H9 (cell line): ENCODE data around the gene PPM1N. TPM values are rescaled to one million over a fixed set of nuclear protein-coding genes. Genes with fewer than 3 reads are reported as not detected.

Source experiments
- DNase-seq: peaks from one replicate; pipeline ENCODE4 v3.0.0-alpha.2; 2017
- H2AFZ ChIP-seq: one replicate; pipeline ENCODE4 v1.6.1; 2013; ENCODE audit warnings: mild to moderate bottlenecking, low read length, control low read depth, moderate library complexity
- H2AK5ac ChIP-seq: 2 replicates; pipeline ENCODE4 v1.6.1; 2013; ENCODE audit warnings: low read length, control low read depth, mixed read lengths; ENCODE audit not compliant: insufficient read length
- H2BK120ac ChIP-seq: one replicate; pipeline ENCODE4 v1.6.1; 2013; ENCODE audit warnings: low read depth, mild to moderate bottlenecking, low read length, control low read depth, inconsistent platforms; ENCODE audit not compliant: poor library complexity, severe bottlenecking
- H2BK12ac ChIP-seq: 2 replicates; pipeline ENCODE4 v1.6.1; 2013; ENCODE audit warnings: low read length, control low read depth, mixed read lengths, low read depth; ENCODE audit not compliant: insufficient read length
- H2BK15ac ChIP-seq: 2 replicates; pipeline ENCODE4 v1.6.1; 2013; ENCODE audit warnings: low read depth, low read length, control low read depth
- H2BK20ac ChIP-seq: one replicate; pipeline ENCODE4 v1.6.1; 2013; ENCODE audit warnings: low read depth, mild to moderate bottlenecking, low read length, control low read depth, inconsistent platforms; ENCODE audit not compliant: poor library complexity, severe bottlenecking
- H2BK5ac ChIP-seq: 2 replicates; pipeline ENCODE4 v1.6.1; 2013; ENCODE audit warnings: low read length, control low read depth, mixed read lengths; ENCODE audit not compliant: insufficient read length
- H3K14ac ChIP-seq: 2 replicates; pipeline ENCODE4 v1.6.1; 2013; ENCODE audit warnings: low read length, control low read depth; ENCODE audit not compliant: insufficient read depth
- H3K18ac ChIP-seq: 2 replicates; pipeline ENCODE4 v1.6.1; 2013; ENCODE audit warnings: low read depth, mild to moderate bottlenecking, mixed read lengths, low read length, control low read depth; ENCODE audit not compliant: insufficient read length
- H3K23ac ChIP-seq: 2 replicates; pipeline ENCODE4 v1.6.1; 2013; ENCODE audit warnings: low read length, control low read depth, mixed read lengths, low read depth; ENCODE audit not compliant: insufficient read length
- H3K23me2 ChIP-seq: 2 replicates; pipeline ENCODE4 v1.6.1; 2013; ENCODE audit warnings: low read depth, mild to moderate bottlenecking, mixed read lengths, low read length, control low read depth; ENCODE audit not compliant: insufficient read length, poor library complexity, severe bottlenecking
- H3K27ac ChIP-seq: 2 replicates; pipeline ENCODE4 v1.5.1; 2013; ENCODE audit warnings: low read length, control low read depth, mixed read lengths, low read depth; ENCODE audit not compliant: insufficient read length
- H3K27me3 ChIP-seq: 2 replicates; pipeline ENCODE4 v1.6.1; 2013; ENCODE audit warnings: low read length, control low read depth, inconsistent platforms; ENCODE audit not compliant: insufficient read depth
- H3K4ac ChIP-seq: 2 replicates; pipeline ENCODE4 v1.6.1; 2013; ENCODE audit warnings: low read depth, mild to moderate bottlenecking, control low read depth, inconsistent platforms, low read length, moderate library complexity
- H3K4me1 ChIP-seq: 2 replicates; pipeline ENCODE4 v1.6.1; 2013; ENCODE audit warnings: low read length, control low read depth, inconsistent platforms; ENCODE audit not compliant: insufficient read depth
- H3K4me2 ChIP-seq: 2 replicates; pipeline ENCODE4 v1.6.1; 2013; ENCODE audit warnings: low read length, control low read depth, mixed read lengths; ENCODE audit not compliant: insufficient read length, insufficient read depth
- H3K56ac ChIP-seq: 2 replicates; pipeline ENCODE4 v1.6.1; 2013; ENCODE audit warnings: low read depth, mild to moderate bottlenecking, mixed read lengths, low read length, control low read depth; ENCODE audit not compliant: insufficient read length
- H3K79me1 ChIP-seq: 2 replicates; pipeline ENCODE4 v1.6.1; 2013; ENCODE audit warnings: low read depth, mild to moderate bottlenecking, moderate library complexity, low read length, control low read depth, inconsistent platforms; ENCODE audit not compliant: insufficient read depth, poor library complexity, severe bottlenecking
- H3K79me2 ChIP-seq: 2 replicates; pipeline ENCODE4 v1.6.1; 2013; ENCODE audit warnings: low read length, control low read depth, inconsistent platforms; ENCODE audit not compliant: insufficient read depth
- H3K9ac ChIP-seq: 2 replicates; pipeline ENCODE4 v1.6.1; 2013; ENCODE audit warnings: low read length, control low read depth, mixed read lengths; ENCODE audit not compliant: insufficient read length; ENCODE audit errors: extremely low read depth
- H3K9me3 ChIP-seq: one replicate; pipeline ENCODE4 v1.6.1; 2013; ENCODE audit warnings: low read depth, low read length, inconsistent platforms; ENCODE audit not compliant: control insufficient read depth
- H3T11ph ChIP-seq: one replicate; pipeline ENCODE4 v1.6.1; 2013; ENCODE audit warnings: mild to moderate bottlenecking, low read length, control low read depth, inconsistent platforms
- H4K20me1 ChIP-seq: one replicate; pipeline ENCODE4 v1.6.1; 2013; ENCODE audit not compliant: control insufficient read depth, insufficient read length, insufficient read depth
- H4K5ac ChIP-seq: 2 replicates; pipeline ENCODE4 v1.6.1; 2013; ENCODE audit warnings: low read depth, mild to moderate bottlenecking, mixed read lengths, low read length, control low read depth; ENCODE audit not compliant: insufficient read length
- H4K8ac ChIP-seq: replicated peaks from 2 replicates; pipeline ENCODE4 v1.6.1; 2013; ENCODE audit warnings: low read length, control low read depth, mixed read lengths, low read depth; ENCODE audit not compliant: insufficient read length
- H4K91ac ChIP-seq: 2 replicates; pipeline ENCODE4 v1.6.1; 2013; ENCODE audit warnings: low read depth, mild to moderate bottlenecking, moderate library complexity, mixed read lengths, low read length, control low read depth; ENCODE audit not compliant: insufficient read length
- H3K27ac Mint-ChIP-seq, 3 experiments: 2 replicates in 2 of 3; 3 replicates in 1 of 3; pipeline ENCODE4 v1.8.0; 2020 to 2021; ENCODE audit warnings: mixed read lengths in 3 of 3, mild to moderate bottlenecking in 1 of 3, moderate library complexity in 1 of 3
- H3K27me3 Mint-ChIP-seq: 2 replicates; pipeline ENCODE4 v1.8.0; 2021; ENCODE audit warnings: low read depth, mild to moderate bottlenecking, moderate library complexity, mixed read lengths
- H3K36me3 Mint-ChIP-seq, 3 experiments: 2 replicates in 2 of 3; 3 replicates in 1 of 3; pipeline ENCODE4 v1.8.0; 2020 to 2021; ENCODE audit warnings: low read depth in 3 of 3, mixed read lengths in 3 of 3; ENCODE audit not compliant: insufficient read depth in 1 of 3
- H3K4me1 Mint-ChIP-seq, 2 experiments: 2 replicates each; pipeline ENCODE4 v1.8.0; 2020; ENCODE audit warnings: mixed read lengths in 2 of 2
- H3K4me3 Mint-ChIP-seq, 2 experiments: 2 replicates in 1 of 2; 3 replicates in 1 of 2; pipeline ENCODE4 v1.8.0; 2020 to 2021; ENCODE audit warnings: mild to moderate bottlenecking in 2 of 2, mixed read lengths in 2 of 2, moderate library complexity in 1 of 2
- H3K9me3 Mint-ChIP-seq, 2 experiments: 2 replicates in 1 of 2; 3 replicates in 1 of 2; pipeline ENCODE4 v1.8.0; 2020; ENCODE audit warnings: mild to moderate bottlenecking in 2 of 2, mixed read lengths in 2 of 2, moderate library complexity in 1 of 2
- CTCF ChIP-seq: fragments of 200-600 bp; sonication (generic); conservative IDR thresholded peaks from 3 replicates; pipeline ENCODE4 v1.8.0; 2021; ENCODE audit warnings: antibody characterized with exemption, mild to moderate bottlenecking
- WGBS: extraction: QIAGEN DNeasy Blood & Tissue Kit; methylation state at CpG from one replicate; pipeline ENCODE4 v1.1.7; 2013; ENCODE audit warnings: missing lambda C conversion rate, low lambda C conversion rate, mixed read lengths; ENCODE audit not compliant: insufficient read length; ENCODE audit errors: extremely low coverage; 5-methylcytosine and 5-hydroxymethylcytosine counted together
- total RNA-seq: library from RNA; stranded (reverse); gene quantifications from 2 replicates; pipeline ENCODE4 v1.2.1, GENCODE V29; 2021

PPM1N gene
- total RNA-seq, 1 experiment from 2014 or later, result 7.7 TPM

- H2BK5ac ChIP-seq, result no peak within 1 kb of the TSS
- H3K4me2 ChIP-seq, result peak within 1 kb of the TSS; percentile 84
- H3K27ac ChIP-seq, result no peak within 1 kb of the TSS
- no peak within 1 kb of the TSS for H3K23ac ChIP-seq
- peak within 1 kb of the TSS; percentile 89 for H3T11ph ChIP-seq
- peak; percentile 93 for DNase-seq
- H3K79me2 ChIP-seq, result no peaks in the 10 kb centered on the region
- peak within 1 kb of the TSS; percentile 45 for H3K9ac ChIP-seq
- H2BK120ac ChIP-seq, result peak within 1 kb of the TSS; percentile 84
- H4K20me1 ChIP-seq, result no peaks in the 10 kb centered on the region
- TF ChIP-seq CTCF, result peak; percentile 30; the same call in 2 of the 3 replicates
- peak within 1 kb of the TSS; percentile 99 for H3K14ac ChIP-seq
- Mint-ChIP-seq H3K4me3 (peak within 1 kb of the TSS; percentile 80 to 92), H3K36me3 (peaks cover 0 to 8% (median 0%) of the 10 kb centered on the region in 3 experiments; a peak in 1 of 7 replicates), H3K4me1 (peaks cover 18 to 46% of the 10 kb centered on the region in 2 experiments), H3K27ac (peak within 1 kb of the TSS; percentile 81 to 98 (median 87); a peak in 5 of 7 replicates), H3K9me3 (no peaks in the 10 kb centered on the region; a peak in 1 of 5 replicates), H3K27me3 (peaks cover 24% of the 10 kb centered on the region)
- peak within 1 kb of the TSS; percentile 27 for H2AFZ ChIP-seq
- WGBS, result no CpG with 5 or more reads among the region's 56 CpGs
- 0 out of 2 replicates have a peak within 1 kb of the TSS, but pooled peaks have one; percentile 42 for H2BK15ac ChIP-seq
- H3K56ac ChIP-seq, result no peak within 1 kb of the TSS
- H2AK5ac ChIP-seq, result no peak within 1 kb of the TSS
- peak within 1 kb of the TSS; percentile 87; the same call in 1 of the 2 replicates for H3K4ac ChIP-seq
- no peak within 1 kb of the TSS for H4K5ac ChIP-seq
- H2BK20ac ChIP-seq, result peak within 1 kb of the TSS; percentile 95
- H2BK12ac ChIP-seq, result peak within 1 kb of the TSS; percentile 93
- no peaks in the 10 kb centered on the region; the same call in 1 of the 2 replicates for H3K27me3 ChIP-seq
- no peak within 1 kb of the TSS for H4K91ac ChIP-seq
- no peak within 1 kb of the TSS for H4K8ac ChIP-seq
- peak within 1 kb of the TSS; percentile 99 for H3K18ac ChIP-seq
- H3K23me2 ChIP-seq, result peaks cover 19% of the 10 kb centered on the region
- no peaks in the 10 kb centered on the region for H3K79me1 ChIP-seq
- no peaks in the 10 kb centered on the region for H3K9me3 ChIP-seq
- no peaks in the 10 kb centered on the region for H3K4me1 ChIP-seq
Measured at GRCh38 chr19:45467456-45468158, 30.6 kb upstream of the PPM1N start, which contains the start of gene FOSB. TSS of gene FOSB (plus strand) at chr19:45467996. CDS start at chr19:45468587, 591 bp downstream.
